Esophagus squamous epithelium (tissue), 5 donors: ENCODE measurements around the gene PKIG. TPM values are rescaled to one million over a fixed set of nuclear protein-coding genes. Genes with fewer than 3 reads are reported as not detected.

ENCODE experiments used
- DNase-seq: peaks from one replicate; lab custom pipeline; 2025; lab: John Stamatoyannopoulos, UW
- H3K27ac ChIP-seq, 4 donors: fragments of 200-600 bp; sonication (generic); one replicate each; pipeline ENCODE4 v1.5.1; 2016 to 2019; ENCODE audit warnings: mild to moderate bottlenecking in 1 of 4
- H3K27me3 ChIP-seq, 4 donors: fragments of 200-600 bp; sonication (generic); 1 replicate in 3 of 4; 2 replicates in 1 of 4; pipeline versions ENCODE4 v1.5.1 to v1.6.0; 2017 to 2021; ENCODE audit warnings: antibody characterized with exemption in 1 of 4
- H3K36me3 ChIP-seq, 3 donors: fragments of 200-600 bp; sonication (generic); one replicate each; pipeline ENCODE4 v1.5.1; 2016 to 2019
- H3K4me1 ChIP-seq, 3 donors: fragments of 200-600 bp; sonication (generic); one replicate each; pipeline ENCODE4 v1.5.1; 2017 to 2019
- H3K4me3 ChIP-seq, 4 donors: fragments of 200-600 bp; sonication (generic); 1 replicate in 3 of 4; 2 replicates in 1 of 4; pipeline ENCODE4 v1.5.1; 2016 to 2019; ENCODE audit warnings: mild to moderate bottlenecking in 2 of 4, moderate library complexity in 1 of 4
- H3K9me3 ChIP-seq, 3 donors: fragments of 200-600 bp; sonication (generic); one replicate each; pipeline ENCODE4 v1.5.1; 2016 to 2019
- POLR2A ChIP-seq, 4 donors: fragments of 450-650 bp; IDR thresholded peaks; one replicate each; pipeline ENCODE4 v1.6.1; 2017; ENCODE audit warnings: antibody characterized with exemption in 4 of 4, mild to moderate bottlenecking in 4 of 4, moderate library complexity in 3 of 4
- WGBS, 2 donors: methylation state at CpG; one replicate each; pipeline ENCODE4 v1.1.5; 2018; 5-methylcytosine and 5-hydroxymethylcytosine counted together
- intact Hi-C: fragments of 100-400 bp; cut with DNase I; formaldehyde crosslinking; loops from one replicate; pipeline ENCODE4 v1.15.0; 2022
- total RNA-seq, 4 donors: library from RNA; depleted of rRNA; stranded (reverse); fragments of >200 nt; gene quantifications; one replicate each; pipeline ENCODE4 v1.1.0, GENCODE V29; 2016
- TF ChIP-seq, protein P1 (sequence below), 6 experiments: fragments of 450-650 bp in 4 of 6; fragments of 200-600 bp in 2 of 6; sonication (generic) in 2 of 6; IDR thresholded peaks; one replicate each; pipeline ENCODE4 v1.5.1; 2016 to 2019; ENCODE audit warnings: antibody characterized with exemption in 6 of 6, mild to moderate bottlenecking in 4 of 6, moderate library complexity in 4 of 6
- donor health status: DM: yes; HTN: yes; CAD: no.

Gene PKIG
- total RNA-seq, 4 donors from 2014 or later = 11.0 to 80.1 (median 19.4) TPM

DNA sequence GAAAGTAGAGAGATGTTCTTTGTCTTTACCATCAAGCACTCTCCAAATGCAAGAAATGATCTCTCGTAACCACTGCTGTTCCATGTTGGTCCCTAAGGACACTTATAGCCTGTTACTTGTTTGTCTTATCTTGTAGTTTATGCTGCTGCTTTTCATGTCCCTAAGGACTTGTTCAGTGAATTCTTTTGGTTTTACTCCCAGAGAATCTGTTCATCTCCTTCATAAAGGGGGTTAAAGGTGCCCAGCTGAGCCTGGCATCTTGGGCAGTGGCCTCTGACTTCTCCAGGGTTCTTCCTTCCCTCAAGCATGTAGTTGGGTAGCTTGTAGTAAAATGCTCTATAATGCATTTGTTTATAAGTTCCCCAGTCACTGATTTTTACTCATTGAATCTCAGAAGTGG is 864 bp upstream of the PKIG start:
- H3K27ac ChIP-seq = peak overlapping the region; percentile 73 to 90 (median 82)
- no peak for DNase-seq
- TF ChIP-seq POLR2A (IDR thresholded peaks at IDR 0.05) = no peak
- TF ChIP-seq, protein P1, sequence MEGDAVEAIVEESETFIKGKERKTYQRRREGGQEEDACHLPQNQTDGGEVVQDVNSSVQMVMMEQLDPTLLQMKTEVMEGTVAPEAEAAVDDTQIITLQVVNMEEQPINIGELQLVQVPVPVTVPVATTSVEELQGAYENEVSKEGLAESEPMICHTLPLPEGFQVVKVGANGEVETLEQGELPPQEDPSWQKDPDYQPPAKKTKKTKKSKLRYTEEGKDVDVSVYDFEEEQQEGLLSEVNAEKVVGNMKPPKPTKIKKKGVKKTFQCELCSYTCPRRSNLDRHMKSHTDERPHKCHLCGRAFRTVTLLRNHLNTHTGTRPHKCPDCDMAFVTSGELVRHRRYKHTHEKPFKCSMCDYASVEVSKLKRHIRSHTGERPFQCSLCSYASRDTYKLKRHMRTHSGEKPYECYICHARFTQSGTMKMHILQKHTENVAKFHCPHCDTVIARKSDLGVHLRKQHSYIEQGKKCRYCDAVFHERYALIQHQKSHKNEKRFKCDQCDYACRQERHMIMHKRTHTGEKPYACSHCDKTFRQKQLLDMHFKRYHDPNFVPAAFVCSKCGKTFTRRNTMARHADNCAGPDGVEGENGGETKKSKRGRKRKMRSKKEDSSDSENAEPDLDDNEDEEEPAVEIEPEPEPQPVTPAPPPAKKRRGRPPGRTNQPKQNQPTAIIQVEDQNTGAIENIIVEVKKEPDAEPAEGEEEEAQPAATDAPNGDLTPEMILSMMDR (IDR thresholded peaks at IDR 0.05) = no peak
- H3K36me3 ChIP-seq = no peaks in the 10 kb centered on the region
- H3K4me1 ChIP-seq = peaks cover 0 to 65% (median 45%) of the 10 kb centered on the region in 3 donors
- H3K9me3 ChIP-seq = no peaks in the 10 kb centered on the region
- 76 to 86% methylated on average over 1 of the region's 1 CpG for WGBS, 2 donors
- H3K27me3 ChIP-seq = no peaks in the 10 kb centered on the region
- intact Hi-C loops = no loop called here
- no peak overlapping the region for H3K4me3 ChIP-seq

DNA sequence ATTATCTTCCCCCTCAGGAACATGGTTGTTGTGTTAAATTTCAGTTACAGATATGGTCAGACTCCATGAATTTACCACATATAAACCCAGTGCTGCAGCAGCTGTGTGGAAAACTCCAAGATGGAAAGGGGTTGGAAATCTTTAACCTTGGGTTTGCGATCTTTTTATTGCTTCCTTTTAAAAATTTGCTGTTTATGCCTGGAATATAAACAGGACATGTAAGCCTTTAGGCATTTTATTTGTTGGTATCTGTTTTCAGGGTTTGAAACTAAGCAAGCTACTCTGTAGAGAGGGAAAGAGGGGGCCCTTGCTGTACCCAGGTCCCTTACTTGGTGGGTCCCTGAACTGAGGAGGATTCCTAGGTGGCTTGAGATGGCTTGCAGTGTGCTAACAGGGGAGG is 778 bp downstream of the PKIG start:
- WGBS, 2 donors = 43 to 82% methylated on average over 1 of the region's 1 CpG
- no peak for DNase-seq
- peak overlapping the region; percentile 73 to 90 (median 82) for H3K27ac ChIP-seq
- intact Hi-C loops = no loop called here
- no peaks in the 10 kb centered on the region for H3K36me3 ChIP-seq
- H3K4me1 ChIP-seq = peaks cover 0 to 71% (median 48%) of the 10 kb centered on the region in 3 donors
- TF ChIP-seq POLR2A (IDR thresholded peaks at IDR 0.05) = no peak
- H3K4me3 ChIP-seq = peak overlapping the region; percentile 1 to 66 (median 37)
- H3K27me3 ChIP-seq = no peaks in the 10 kb centered on the region
- H3K9me3 ChIP-seq = no peaks in the 10 kb centered on the region

DNA sequence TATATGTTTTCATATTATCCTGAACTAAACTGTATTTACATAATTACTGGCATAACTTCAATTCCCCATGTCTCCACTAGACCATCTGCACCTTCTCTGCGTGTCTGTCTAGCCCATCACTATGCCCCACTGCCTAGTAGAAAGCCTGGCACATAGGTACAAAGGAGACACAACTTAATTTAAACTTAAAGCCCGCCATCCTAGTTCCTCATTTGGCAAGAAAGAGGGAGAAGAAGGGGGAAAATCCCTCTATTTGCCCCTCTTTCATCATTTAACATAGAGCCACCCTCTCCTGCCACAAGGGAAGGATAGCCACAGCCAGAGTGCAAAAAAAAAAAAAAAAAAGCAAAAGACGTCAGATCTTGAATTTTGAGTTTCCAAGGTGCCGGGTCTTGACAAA is 1.8 kb downstream of the PKIG start:
- Histone ChIP-seq H3K27ac (peak overlapping the region; percentile 73 to 90 (median 82)), H3K27me3 (no peaks in the 10 kb centered on the region), H3K4me3 (peak overlapping the region in 3 of 4 donors; percentile 36 to 66 (median 38)), H3K4me1 (peaks cover 0 to 68% (median 47%) of the 10 kb centered on the region in 3 donors), H3K36me3 (no peaks in the 10 kb centered on the region), H3K9me3 (no peaks in the 10 kb centered on the region)
- no peak for DNase-seq
- intact Hi-C loops = no loop called here
- WGBS, 2 donors = 53 to 80% methylated on average over 4 of the region's 4 CpGs
- TF ChIP-seq POLR2A (IDR thresholded peaks at IDR 0.05) = no peak
- TF ChIP-seq, protein P1 (IDR thresholded peaks at IDR 0.05) = peak in 1 of 6 experiments; percentile 8

DNA sequence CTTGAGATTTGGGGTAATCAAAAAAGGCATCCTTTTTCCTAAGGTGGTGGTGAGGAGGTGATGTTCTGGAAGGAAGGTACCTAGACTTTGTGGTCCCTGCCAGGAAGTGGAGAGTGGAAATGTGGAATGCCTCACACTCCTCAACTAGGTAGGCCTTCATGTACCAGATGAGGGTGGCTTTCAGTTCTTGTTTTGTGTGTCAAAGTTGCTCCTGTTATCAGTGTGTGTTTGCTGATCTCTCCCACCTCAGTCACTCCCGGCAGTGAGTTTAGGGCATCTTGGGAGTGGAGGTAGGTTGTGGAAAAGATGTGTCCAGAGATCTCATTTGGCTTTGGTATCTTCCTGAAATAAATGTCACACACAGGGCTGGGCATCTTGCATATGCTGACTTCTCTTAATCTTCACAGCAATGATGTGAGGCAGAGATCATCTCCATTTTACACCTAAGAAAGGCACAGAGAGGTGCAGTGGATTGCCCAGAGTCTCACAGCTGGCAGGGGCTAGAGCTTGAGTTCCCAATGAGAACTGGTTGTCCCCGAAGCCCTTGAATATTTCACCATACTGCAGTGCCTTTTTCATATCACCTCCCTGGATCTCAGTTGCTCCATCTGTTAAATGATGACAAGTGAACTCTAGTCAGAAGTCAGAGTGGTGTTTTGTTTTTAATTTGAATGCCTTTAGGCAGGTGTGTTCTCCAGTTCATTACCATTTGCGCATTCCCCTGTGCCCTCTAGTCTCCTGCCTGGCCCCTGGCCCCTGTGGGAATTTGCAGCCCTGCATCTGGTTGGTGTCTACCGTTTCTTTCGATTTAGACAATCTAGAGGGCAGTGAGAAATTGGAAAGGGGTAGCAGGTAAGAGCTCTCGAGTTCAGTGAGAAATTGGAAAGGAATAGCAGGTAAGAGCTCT is 2.9 kb downstream of the PKIG start:
- WGBS, 2 donors = 70 to 81% methylated on average over 5 to 6 of the region's 6 CpGs
- H3K4me1 ChIP-seq = peaks cover 0 to 57% (median 39%) of the 10 kb centered on the region in 3 donors

DNA sequence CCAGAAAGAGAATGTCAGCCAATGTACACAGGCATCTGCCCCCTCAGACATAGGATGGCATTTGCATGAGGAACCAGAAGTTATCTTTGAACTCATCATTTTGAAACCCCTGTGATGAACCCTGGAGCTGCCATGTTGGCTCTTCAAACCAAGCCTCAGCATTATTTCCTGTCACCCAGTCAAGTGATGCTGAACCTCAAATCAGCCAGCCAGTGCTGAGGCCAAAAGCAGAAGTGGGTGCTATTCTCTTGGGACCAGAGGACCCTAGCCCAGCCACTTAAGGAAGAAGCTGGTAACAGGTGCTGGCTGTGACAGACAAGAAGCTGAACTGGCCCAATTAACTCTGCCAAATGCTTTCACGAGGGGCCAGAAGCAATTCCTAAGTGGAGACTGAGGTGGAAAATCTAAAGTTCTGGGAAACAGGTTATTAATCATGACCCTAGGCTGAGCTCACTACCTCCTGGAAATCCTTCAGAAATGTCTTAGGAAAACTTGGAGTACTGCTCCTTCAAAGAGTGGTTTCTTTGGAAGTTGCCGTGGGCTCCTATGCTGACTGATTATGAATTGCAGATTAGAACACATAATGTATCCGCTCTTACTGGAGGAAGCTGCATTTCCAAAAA is 4.0 kb downstream of the PKIG start:
- Histone ChIP-seq H3K27ac (peak overlapping the region; percentile 23 to 83 (median 81)), H3K4me3 (peak overlapping the region in 1 of 4 donors; percentile 66), H3K36me3 (peaks cover 0 to 17% (median 0%) of the 10 kb centered on the region in 3 donors), H3K27me3 (no peaks in the 10 kb centered on the region), H3K9me3 (no peaks in the 10 kb centered on the region), H3K4me1 (peaks cover 0 to 54% (median 32%) of the 10 kb centered on the region in 3 donors)
- intact Hi-C loops = no loop called here
- TF ChIP-seq POLR2A (IDR thresholded peaks at IDR 0.05) = peak in 1 of 4 donors; percentile 13
- TF ChIP-seq, protein P1 (IDR thresholded peaks at IDR 0.05) = no peak
- 61 to 72% methylated on average over 3 of the region's 3 CpGs for WGBS, 2 donors
- no peak for DNase-seq

More for the DNA sequence above, 2.9 kb downstream of the PKIG start:
- intact Hi-C loops = no loop called here
- H3K9me3 ChIP-seq = no peaks in the 10 kb centered on the region
- no peak for DNase-seq
- H3K27ac ChIP-seq = peak overlapping the region; percentile 23 to 83 (median 81)
- H3K27me3 ChIP-seq = no peaks in the 10 kb centered on the region
- peaks cover 0 to 7% (median 0%) of the 10 kb centered on the region in 3 donors for H3K36me3 ChIP-seq
- TF ChIP-seq POLR2A (IDR thresholded peaks at IDR 0.05) = no peak
- TF ChIP-seq, protein P1 (IDR thresholded peaks at IDR 0.05) = no peak
- peak overlapping the region in 2 of 4 donors; percentile 7 to 66 for H3K4me3 ChIP-seq
